Activated T-helper 17 cell treated with anti-CD3 and anti-CD28 coated beads, Interleukin-2, amount 50 U/mL, for 72 hours (primary cell): ENCODE results near the gene FSTL4. TPM values are rescaled to one million over a fixed set of nuclear protein-coding genes. Genes with fewer than 3 reads are reported as not detected.

Experiments used
- ATAC-seq: fragments of 150-1000 bp; cut with Tn5 transposase; replicated peaks from 2 replicates; pipeline ENCODE4 v1.10.0; 2021; ENCODE audit warnings: mild to moderate bottlenecking, moderate library complexity
- H3K27ac Mint-ChIP-seq: one replicate; pipeline ENCODE4 v1.8.0; 2022; ENCODE audit warnings: mixed read lengths
- H3K27me3 Mint-ChIP-seq: one replicate; pipeline ENCODE4 v1.8.0; 2022; ENCODE audit warnings: mixed read lengths
- H3K36me3 Mint-ChIP-seq: one replicate; pipeline ENCODE4 v1.8.0; 2022; ENCODE audit warnings: low read depth, mild to moderate bottlenecking, mixed read lengths
- H3K4me1 Mint-ChIP-seq: one replicate; pipeline ENCODE4 v1.8.0; 2022; ENCODE audit warnings: mixed read lengths
- H3K4me3 Mint-ChIP-seq: one replicate; pipeline ENCODE4 v1.8.0; 2022; ENCODE audit warnings: mild to moderate bottlenecking, mixed read lengths
- H3K9me3 Mint-ChIP-seq: one replicate; pipeline ENCODE4 v1.8.0; 2022; ENCODE audit warnings: mixed read lengths
- total RNA-seq, 2 donors: library from RNA; stranded (reverse); gene quantifications; one replicate each; pipeline ENCODE4 v1.2.3, GENCODE V29; 2022

The FSTL4 gene
- total RNA-seq, 2 donors from 2014 or later: 0.24 TPM; not detected in 1

- ATAC-seq: no peak
- H3K27ac Mint-ChIP-seq: no peak overlapping the region
- no peaks in the 10 kb centered on the region for H3K9me3 Mint-ChIP-seq
- no peaks in the 10 kb centered on the region for H3K36me3 Mint-ChIP-seq
- H3K27me3 Mint-ChIP-seq: no peaks in the 10 kb centered on the region
- H3K4me1 Mint-ChIP-seq: no peaks in the 10 kb centered on the region
- H3K4me3 Mint-ChIP-seq: no peak overlapping the region
Measured at GRCh38 chr5:133155326-133155969, 456.9 kb downstream of the FSTL4 start.

- Mint-ChIP-seq H3K27ac (no peak overlapping the region), H3K4me1 (no peaks in the 10 kb centered on the region), H3K9me3 (no peaks in the 10 kb centered on the region), H3K36me3 (no peaks in the 10 kb centered on the region), H3K4me3 (no peak overlapping the region), H3K27me3 (no peaks in the 10 kb centered on the region)
- ATAC-seq: no peak
Measured at GRCh38 chr5:133154274-133155075, 457.9 kb downstream of the FSTL4 start.

- Mint-ChIP-seq H3K27ac (no peak overlapping the region), H3K27me3 (no peaks in the 10 kb centered on the region), H3K36me3 (no peaks in the 10 kb centered on the region), H3K9me3 (no peaks in the 10 kb centered on the region), H3K4me3 (no peak overlapping the region), H3K4me1 (peaks cover 5% of the 10 kb centered on the region)
- ATAC-seq: no peak
Measured at GRCh38 chr5:133150909-133151544, 461.3 kb downstream of the FSTL4 start.

GRCh38 chr5:133149345-133149744, 463.0 kb downstream of the FSTL4 start:
- Mint-ChIP-seq H3K4me3 (no peak overlapping the region), H3K9me3 (no peaks in the 10 kb centered on the region), H3K36me3 (no peaks in the 10 kb centered on the region), H3K4me1 (peaks cover 5% of the 10 kb centered on the region), H3K27ac (no peak overlapping the region), H3K27me3 (no peaks in the 10 kb centered on the region)
- ATAC-seq: no peak

- Mint-ChIP-seq H3K27ac (peak overlapping the region; percentile 65), H3K4me1 (peaks cover 5% of the 10 kb centered on the region), H3K4me3 (no peak overlapping the region), H3K36me3 (no peaks in the 10 kb centered on the region), H3K27me3 (no peaks in the 10 kb centered on the region), H3K9me3 (no peaks in the 10 kb centered on the region)
- ATAC-seq: no peak
Measured at GRCh38 chr5:133147815-133148567, 464.4 kb downstream of the FSTL4 start.

- no peaks in the 10 kb centered on the region for H3K9me3 Mint-ChIP-seq
- H3K4me1 Mint-ChIP-seq: peaks cover 5% of the 10 kb centered on the region
- no peak overlapping the region for H3K4me3 Mint-ChIP-seq
- H3K36me3 Mint-ChIP-seq: no peaks in the 10 kb centered on the region
- no peaks in the 10 kb centered on the region for H3K27me3 Mint-ChIP-seq
- no peak overlapping the region for H3K27ac Mint-ChIP-seq
- no peak for ATAC-seq
Measured at GRCh38 chr5:133147411-133147810, 464.9 kb downstream of the FSTL4 start.
